HCT116 (cell line): ENCODE data around the gene VTI1A. TPM values are rescaled to one million over a fixed set of nuclear protein-coding genes. Genes with fewer than 3 reads are reported as not detected.
"Not testable (repeated sequence)": the region's sequence is repeated elsewhere in the genome, so short reads cannot be mapped to it uniquely, and the experiment has no call there.

Experiments used
- ATAC-seq: fragments of 200-7000 bp; cut with Tn5 transposase; 2 replicates; pipeline ENCODE4 v1.9.1; 2020; ENCODE audit warnings: mild to moderate bottlenecking, moderate library complexity
- BruUV-seq: library from RNA; stranded (reverse); fragments of 400-500 nt; replicated peaks from 2 replicates; lab custom pipeline; 2021; lab: Mats Ljungman, UMichigan
- CTCF ChIA-PET: fragments of 300-600 bp; sonication (Branson Sonifier 250); formaldehyde crosslinking; loops from one replicate; lab custom pipeline; 2021; ENCODE audit warnings: antibody characterized with exemption; lab: Charles Lee
- POLR2A ChIA-PET: fragments of 300-600, 350-600 bp; sonication (Branson Sonifier 250); formaldehyde crosslinking; loops from one replicate; lab custom pipeline; 2021; ENCODE audit warnings: antibody characterized with exemption; lab: Charles Lee
- RAD21 ChIA-PET, 2 experiments: fragments of 300-600 bp; sonication (Branson Sonifier 250); formaldehyde crosslinking; loops; one replicate each; lab custom pipeline; 2023; ENCODE audit warnings: low total read pairs in 2 of 2; ENCODE audit not compliant: uncharacterized antibody in 2 of 2, unreplicated experiment in 2 of 2, low non-redundant PET in 1 of 2; lab: Charles Lee
- DNase-seq: peaks from one replicate; pipeline ENCODE4 v3.0.0-alpha.2; 2010; ENCODE audit warnings: low read depth, low spot score
- H2AFZ ChIP-seq: fragments of 200-600 bp; shearing (Covaris generic), sonication (generic); 2 replicates; pipeline ENCODE4 v1.6.1; 2017; ENCODE audit warnings: low read depth, mixed run types, mixed read lengths, antibody characterized with exemption, low read length; ENCODE audit not compliant: poor library complexity, severe bottlenecking
- H3K27ac ChIP-seq: 2 replicates; pipeline ENCODE4 v1.5.1; 2012; ENCODE audit warnings: low read depth, low read length
- H3K27me3 ChIP-seq: fragments of 200-600 bp; sonication (generic); 2 replicates; pipeline ENCODE4 v1.6.1; 2016; ENCODE audit warnings: mixed run types, low read length, mixed read lengths; ENCODE audit not compliant: insufficient read depth
- H3K36me3 ChIP-seq, 2 experiments: fragments of 200-500 bp in 1 of 2; fragments of 200-600 bp in 1 of 2; sonication (Bioruptor generic) in 1 of 2; sonication (generic) in 1 of 2; 2 replicates each; pipeline versions ENCODE4 v1.5.1 to v1.6.1; 2014 to 2016; ENCODE audit warnings: low read length in 2 of 2, inconsistent platforms in 1 of 2, mixed read lengths in 1 of 2, mixed run types in 1 of 2; ENCODE audit not compliant: insufficient read depth in 2 of 2, control insufficient read depth in 1 of 2
- H3K4me1 ChIP-seq, 2 experiments: fragments of 200-600 bp in 1 of 2; sonication (generic) in 1 of 2; 2 replicates each; pipeline versions ENCODE4 v1.5.1 to v1.6.1; 2012 to 2017; ENCODE audit warnings: low read length in 2 of 2, inconsistent platforms in 1 of 2, mild to moderate bottlenecking in 1 of 2, mixed read lengths in 1 of 2, mixed run types in 1 of 2, moderate library complexity in 1 of 2; ENCODE audit not compliant: insufficient read depth in 2 of 2, control insufficient read depth in 1 of 2
- H3K4me2 ChIP-seq: fragments of 200-600 bp; sonication (generic); 2 replicates; pipeline ENCODE4 v1.6.1; 2017; ENCODE audit warnings: mixed run types, low read length, mixed read lengths
- H3K4me3 ChIP-seq, 2 experiments: fragments of 200-600 bp in 1 of 2; sonication (generic) in 1 of 2; replicated peaks in 1 of 2; 2 replicates each; pipeline ENCODE4 v1.5.1; 2011 to 2016; ENCODE audit warnings: low read length in 2 of 2, control low read depth in 1 of 2, low read depth in 1 of 2, mild to moderate bottlenecking in 1 of 2, mixed read lengths in 1 of 2, mixed run types in 1 of 2
- H3K79me2 ChIP-seq: fragments of 200-600 bp; sonication (generic); 2 replicates; pipeline ENCODE4 v1.6.1; 2017; ENCODE audit warnings: mild to moderate bottlenecking, mixed run types, low read length, moderate library complexity, mixed read lengths; ENCODE audit not compliant: insufficient read depth
- H3K9ac ChIP-seq: fragments of 200-600 bp; sonication (generic); 2 replicates; pipeline ENCODE4 v1.6.1; 2016; ENCODE audit warnings: low read length, mixed read lengths
- H3K9me2 ChIP-seq: fragments of 200-600 bp; sonication (generic), shearing (Covaris generic); 2 replicates; pipeline ENCODE4 v1.6.1; 2017; ENCODE audit warnings: mixed run types, mild to moderate bottlenecking, moderate library complexity; ENCODE audit not compliant: insufficient read depth
- H3K9me3 ChIP-seq, 2 experiments: fragments of 200-500 bp in 1 of 2; fragments of 200-600 bp in 1 of 2; sonication (Bioruptor generic) in 1 of 2; sonication (generic) in 1 of 2; 2 replicates each; pipeline ENCODE4 v1.6.1; 2014 to 2017; ENCODE audit warnings: low read length in 2 of 2, mixed read lengths in 2 of 2, inconsistent platforms in 1 of 2, low read depth in 1 of 2, mild to moderate bottlenecking in 1 of 2, mixed run types in 1 of 2, moderate library complexity in 1 of 2; ENCODE audit not compliant: control insufficient read depth in 1 of 2, insufficient read depth in 1 of 2
- H4K20me1 ChIP-seq: fragments of 200-600 bp; sonication (generic), shearing (Covaris generic); 2 replicates; pipeline ENCODE4 v1.6.1; 2017; ENCODE audit warnings: mixed run types, mild to moderate bottlenecking, moderate library complexity; ENCODE audit not compliant: insufficient read depth
- CBX3 ChIP-seq: IDR thresholded peaks from 2 replicates; pipeline ENCODE4 v1.6.1; 2012; ENCODE audit warnings: low read depth
- EGR1 ChIP-seq: IDR thresholded peaks from 2 replicates; pipeline ENCODE4 v1.6.1; 2012; ENCODE audit warnings: low read depth
- EZH2 ChIP-seq: fragments of 200-600 bp; sonication (generic); IDR thresholded peaks from 2 replicates; pipeline ENCODE4 v1.6.1; 2017; ENCODE audit warnings: antibody characterized with exemption, mixed run types
- EZH2phosphoT487 ChIP-seq: fragments of 200-600 bp; IDR thresholded peaks from 2 replicates; pipeline ENCODE4 v1.6.1; 2018; ENCODE audit warnings: antibody characterized with exemption, borderline replicate concordance
- FOSL1 ChIP-seq: IDR thresholded peaks from 2 replicates; pipeline ENCODE4 v1.6.1; 2012; ENCODE audit warnings: low read depth
- JUND ChIP-seq: IDR thresholded peaks from 2 replicates; pipeline ENCODE4 v1.6.1; 2012
- POLR2A ChIP-seq: IDR thresholded peaks from 2 replicates; pipeline ENCODE4 v1.7.0; 2011; ENCODE audit warnings: borderline replicate concordance; ENCODE audit not compliant: insufficient read depth, insufficient read length; ENCODE audit errors: extremely low read depth
- POLR2AphosphoS5 ChIP-seq: IDR thresholded peaks from 2 replicates; pipeline ENCODE4 v1.6.1; 2011; ENCODE audit warnings: mild to moderate bottlenecking, low read depth, low read length, moderate library complexity
- SP1 ChIP-seq: IDR thresholded peaks from 2 replicates; pipeline ENCODE4 v1.6.1; 2012; ENCODE audit warnings: low read depth
- TCF7L2 ChIP-seq: IDR thresholded peaks from 2 replicates; pipeline ENCODE4 v1.7.0; 2011; ENCODE audit warnings: borderline replicate concordance, inconsistent platforms; ENCODE audit not compliant: insufficient read depth, insufficient read length; ENCODE audit errors: extremely low read depth
- YY1 ChIP-seq: IDR thresholded peaks from 2 replicates; pipeline ENCODE4 v1.6.1; 2011; ENCODE audit warnings: low read length, low read depth, moderate library complexity, mild to moderate bottlenecking; ENCODE audit not compliant: insufficient replicate concordance; ENCODE audit errors: extremely low read depth
- ZFX ChIP-seq: fragments of 450-650 bp; IDR thresholded peaks from 2 replicates; pipeline ENCODE4 v1.6.1; 2017
- intact Hi-C: fragments of 100-400 bp; cut with micrococcal nuclease; formaldehyde crosslinking; loops from 2 replicates; pipeline ENCODE4 v1.10.0; 2022
- total RNA-seq: library from RNA; stranded (reverse); gene quantifications from one replicate; pipeline ENCODE4 v1.2.1, GENCODE V29; 2021; ENCODE audit not compliant: unreplicated experiment
- TF ChIP-seq, protein P1 (sequence below), 3 experiments: fragments of 200-600 bp in 1 of 3; sonication (generic) in 1 of 3; IDR thresholded peaks in 2 of 3; conservative IDR thresholded peaks in 1 of 3; 2 replicates each; pipeline ENCODE4 v1.5.1; 2012 to 2017; ENCODE audit warnings: low read depth in 2 of 3, low read length in 2 of 3, antibody characterized with exemption in 1 of 3, borderline replicate concordance in 1 of 3, control low read depth in 1 of 3, mild to moderate bottlenecking in 1 of 3, mixed read lengths in 1 of 3, mixed run types in 1 of 3, moderate library complexity in 1 of 3; ENCODE audit not compliant: insufficient read depth in 1 of 3
- TF ChIP-seq, protein P2 (sequence below): IDR thresholded peaks from 2 replicates; pipeline ENCODE4 v1.6.1; 2012
- TF ChIP-seq, protein P3 (sequence below): IDR thresholded peaks from 2 replicates; pipeline ENCODE4 v1.6.1; 2011; ENCODE audit warnings: mild to moderate bottlenecking, low read length, moderate library complexity; ENCODE audit not compliant: insufficient replicate concordance; ENCODE audit errors: extremely low read depth

Gene VTI1A
- total RNA-seq, 1 experiment from 2014 or later = 80.7 TPM

DNA sequence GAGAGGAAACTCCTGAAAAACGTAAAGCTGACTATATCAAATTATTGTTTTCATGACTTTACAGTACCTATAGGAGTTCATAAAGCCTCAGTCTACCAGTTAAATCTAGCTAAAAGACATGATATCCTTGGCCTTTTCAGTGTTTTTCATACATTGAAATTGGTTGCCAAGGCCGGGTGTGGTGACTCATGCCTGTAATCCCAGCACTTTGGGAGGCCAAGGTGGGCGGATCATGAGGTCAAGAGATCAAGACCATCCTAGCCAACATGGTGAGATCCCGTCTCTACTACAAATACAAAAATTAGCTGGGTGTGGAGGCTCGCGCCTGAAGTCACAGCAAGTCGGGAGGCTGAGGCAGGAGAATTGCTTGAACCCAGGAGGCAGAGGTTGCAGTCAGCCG, 53.0 kb downstream of the VTI1A start:
- DNase-seq, H3K9me2 ChIP-seq, H3K9me3 ChIP-seq, RAD21 ChIA-PET, H3K4me3 ChIP-seq, H3K36me3 ChIP-seq, H3K27me3 ChIP-seq, H4K20me1 ChIP-seq, H2AFZ ChIP-seq, BruUV-seq, intact Hi-C loops, H3K9ac ChIP-seq: not testable (repeated sequence)
- Histone ChIP-seq H3K79me2 (peaks cover 95% of the 10 kb centered on the region), H3K4me1 (peaks cover 65 to 88% of the 10 kb centered on the region in 2 experiments), H3K4me2 (peak overlapping the region; percentile 11; the same call in 1 of the 2 replicates), H3K27ac (peak overlapping the region; percentile 57)
- TF ChIP-seq SP1 (peak; percentile 35; the same call in 1 of the 2 replicates), CBX3 (0 out of 2 replicates have a peak, but pooled peaks have one; percentile 74), EGR1 (peak; percentile 70), FOSL1 (peak; percentile 66), TCF7L2 (peak; percentile 57), JUND (peak; percentile 59)
- ATAC-seq = peak; percentile 56
- ChIA-PET CTCF (interaction anchor here (2.6 kb wide), 1 partner anchor 27 kb away, joined by 7 read pairs; no protein-coding TSS in a partner anchor), POLR2A (interaction anchor here (2.2 kb wide), 1 partner anchor 19 kb away, joined by 7 read pairs; no protein-coding TSS in a partner anchor)

DNA sequence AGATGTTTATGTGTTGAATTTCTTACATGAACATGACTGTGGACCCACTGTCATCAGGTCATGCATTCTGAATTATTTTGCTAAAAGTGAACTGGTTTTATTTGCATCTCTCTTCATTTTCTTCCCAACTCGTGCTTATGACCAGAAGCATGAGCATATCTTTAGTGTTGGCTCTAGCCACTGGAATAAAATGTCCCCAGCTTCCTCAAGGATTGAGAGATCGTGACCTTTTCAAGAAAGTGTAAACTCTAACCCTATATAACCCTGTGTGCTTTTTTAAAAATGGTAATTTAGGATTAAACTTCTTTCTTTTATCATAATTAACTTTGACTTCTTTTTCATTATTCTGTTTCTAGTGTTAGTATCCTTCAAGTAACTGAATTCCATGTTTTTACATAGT, 55.5 kb downstream of the VTI1A start:
- Histone ChIP-seq H3K9me3 (no peaks in the 10 kb centered on the region), H3K4me2 (no peak overlapping the region), H3K4me3 (no peak overlapping the region), H3K36me3 (0 out of 4 replicates have a peak, but pooled peaks cover 0 to 8% of the 10 kb centered on the region in 2 experiments), H4K20me1 (no peaks in the 10 kb centered on the region), H3K9ac (no peak overlapping the region), H3K9me2 (no peaks in the 10 kb centered on the region; the same call in 1 of the 2 replicates), H3K79me2 (peaks cover 95% of the 10 kb centered on the region), H3K27me3 (no peaks in the 10 kb centered on the region), H2AFZ (no peak overlapping the region), H3K27ac (peak overlapping the region; percentile 10; the same call in 1 of the 2 replicates), H3K4me1 (peaks cover 64 to 82% of the 10 kb centered on the region in 2 experiments)
- DNase-seq (no peak), ATAC-seq (no peak)
- POLR2A ChIA-PET = no interaction called here
- RAD21 ChIA-PET = no interaction called here
- BruUV-seq = no TSS peak
- intact Hi-C loops = no loop called here
- CTCF ChIA-PET = interaction anchor here (2.6 kb wide), 1 partner anchor 24 kb away, joined by 7 read pairs; no protein-coding TSS in a partner anchor
- TF ChIP-seq, protein P1, sequence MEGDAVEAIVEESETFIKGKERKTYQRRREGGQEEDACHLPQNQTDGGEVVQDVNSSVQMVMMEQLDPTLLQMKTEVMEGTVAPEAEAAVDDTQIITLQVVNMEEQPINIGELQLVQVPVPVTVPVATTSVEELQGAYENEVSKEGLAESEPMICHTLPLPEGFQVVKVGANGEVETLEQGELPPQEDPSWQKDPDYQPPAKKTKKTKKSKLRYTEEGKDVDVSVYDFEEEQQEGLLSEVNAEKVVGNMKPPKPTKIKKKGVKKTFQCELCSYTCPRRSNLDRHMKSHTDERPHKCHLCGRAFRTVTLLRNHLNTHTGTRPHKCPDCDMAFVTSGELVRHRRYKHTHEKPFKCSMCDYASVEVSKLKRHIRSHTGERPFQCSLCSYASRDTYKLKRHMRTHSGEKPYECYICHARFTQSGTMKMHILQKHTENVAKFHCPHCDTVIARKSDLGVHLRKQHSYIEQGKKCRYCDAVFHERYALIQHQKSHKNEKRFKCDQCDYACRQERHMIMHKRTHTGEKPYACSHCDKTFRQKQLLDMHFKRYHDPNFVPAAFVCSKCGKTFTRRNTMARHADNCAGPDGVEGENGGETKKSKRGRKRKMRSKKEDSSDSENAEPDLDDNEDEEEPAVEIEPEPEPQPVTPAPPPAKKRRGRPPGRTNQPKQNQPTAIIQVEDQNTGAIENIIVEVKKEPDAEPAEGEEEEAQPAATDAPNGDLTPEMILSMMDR (IDR thresholded peaks at IDR 0.05 in 2 of 3, conservative IDR thresholded peaks at IDR 0.05 in 1 of 3; ENCODE audit: borderline replicate concordance in 1 of 3, insufficient read depth in 1 of 3, low read depth in 2 of 3, low read length in 2 of 3) = no peak
- no peak for TF ChIP-seq POLR2A
- TF ChIP-seq, protein P2, sequence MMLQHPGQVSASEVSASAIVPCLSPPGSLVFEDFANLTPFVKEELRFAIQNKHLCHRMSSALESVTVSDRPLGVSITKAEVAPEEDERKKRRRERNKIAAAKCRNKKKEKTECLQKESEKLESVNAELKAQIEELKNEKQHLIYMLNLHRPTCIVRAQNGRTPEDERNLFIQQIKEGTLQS = no peak
- TF ChIP-seq ZFX = no peak
- TF ChIP-seq, protein P3, sequence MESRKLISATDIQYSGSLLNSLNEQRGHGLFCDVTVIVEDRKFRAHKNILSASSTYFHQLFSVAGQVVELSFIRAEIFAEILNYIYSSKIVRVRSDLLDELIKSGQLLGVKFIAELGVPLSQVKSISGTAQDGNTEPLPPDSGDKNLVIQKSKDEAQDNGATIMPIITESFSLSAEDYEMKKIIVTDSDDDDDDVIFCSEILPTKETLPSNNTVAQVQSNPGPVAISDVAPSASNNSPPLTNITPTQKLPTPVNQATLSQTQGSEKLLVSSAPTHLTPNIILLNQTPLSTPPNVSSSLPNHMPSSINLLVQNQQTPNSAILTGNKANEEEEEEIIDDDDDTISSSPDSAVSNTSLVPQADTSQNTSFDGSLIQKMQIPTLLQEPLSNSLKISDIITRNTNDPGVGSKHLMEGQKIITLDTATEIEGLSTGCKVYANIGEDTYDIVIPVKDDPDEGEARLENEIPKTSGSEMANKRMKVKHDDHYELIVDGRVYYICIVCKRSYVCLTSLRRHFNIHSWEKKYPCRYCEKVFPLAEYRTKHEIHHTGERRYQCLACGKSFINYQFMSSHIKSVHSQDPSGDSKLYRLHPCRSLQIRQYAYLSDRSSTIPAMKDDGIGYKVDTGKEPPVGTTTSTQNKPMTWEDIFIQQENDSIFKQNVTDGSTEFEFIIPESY = no peak
- no peak for TF ChIP-seq EZH2phosphoT487
- TF ChIP-seq EZH2 = no peak
- TF ChIP-seq POLR2AphosphoS5 = no peak
- no peak for TF ChIP-seq YY1
- no peak for TF ChIP-seq TCF7L2
